RWPE2 (cell line): ENCODE measurements around the gene SLC6A18.

Experiments used
- ATAC-seq: fragments of 200-7000 bp; cut with Tn5 transposase; 3 replicates; pipeline ENCODE4 v1.9.1; 2021; ENCODE audit warnings: low read depth
- DNase-seq: peaks from one replicate; pipeline ENCODE4 v3.0.0-alpha.2; 2020; ENCODE audit warnings: low spot score
- H3K27ac ChIP-seq: fragments of 450-650 bp; 2 replicates; pipeline ENCODE4 v1.5.1; 2017; ENCODE audit warnings: mild to moderate bottlenecking; ENCODE audit not compliant: poor library complexity, severe bottlenecking
- H3K27me3 ChIP-seq: fragments of 250-450 bp; sonication (Bioruptor Pico); 2 replicates; pipeline ENCODE4 v1.5.1; 2021; ENCODE audit warnings: mild to moderate bottlenecking, moderate library complexity; ENCODE audit not compliant: insufficient read depth, poor library complexity, severe bottlenecking
- H3K36me3 ChIP-seq: fragments of 250-450 bp; sonication (Bioruptor Pico); 2 replicates; pipeline ENCODE4 v1.5.1; 2020; ENCODE audit warnings: low read depth, mild to moderate bottlenecking, moderate library complexity
- H3K4me1 ChIP-seq: fragments of 250-450 bp; sonication (Bioruptor Pico); 2 replicates; pipeline ENCODE4 v1.5.1; 2021; ENCODE audit warnings: mild to moderate bottlenecking, moderate library complexity; ENCODE audit not compliant: insufficient read depth, poor library complexity, severe bottlenecking
- H3K4me3 ChIP-seq: fragments of 250-450 bp; sonication (Bioruptor Pico); 2 replicates; pipeline ENCODE4 v1.5.1; 2021; ENCODE audit warnings: mild to moderate bottlenecking, moderate library complexity; ENCODE audit not compliant: severe bottlenecking
- H3K9me3 ChIP-seq: fragments of 250-450 bp; sonication (Bioruptor Pico); 2 replicates; pipeline ENCODE4 v1.5.1; 2021; ENCODE audit warnings: mild to moderate bottlenecking, moderate library complexity; ENCODE audit not compliant: severe bottlenecking
- TF ChIP-seq, protein P1 (sequence below): fragments of 450-650 bp; IDR thresholded peaks from one replicate; pipeline ENCODE4 v1.5.1; 2017; ENCODE audit warnings: mild to moderate bottlenecking, moderate library complexity; ENCODE audit not compliant: poor library complexity, severe bottlenecking

SLC6A18 gene

DNA sequence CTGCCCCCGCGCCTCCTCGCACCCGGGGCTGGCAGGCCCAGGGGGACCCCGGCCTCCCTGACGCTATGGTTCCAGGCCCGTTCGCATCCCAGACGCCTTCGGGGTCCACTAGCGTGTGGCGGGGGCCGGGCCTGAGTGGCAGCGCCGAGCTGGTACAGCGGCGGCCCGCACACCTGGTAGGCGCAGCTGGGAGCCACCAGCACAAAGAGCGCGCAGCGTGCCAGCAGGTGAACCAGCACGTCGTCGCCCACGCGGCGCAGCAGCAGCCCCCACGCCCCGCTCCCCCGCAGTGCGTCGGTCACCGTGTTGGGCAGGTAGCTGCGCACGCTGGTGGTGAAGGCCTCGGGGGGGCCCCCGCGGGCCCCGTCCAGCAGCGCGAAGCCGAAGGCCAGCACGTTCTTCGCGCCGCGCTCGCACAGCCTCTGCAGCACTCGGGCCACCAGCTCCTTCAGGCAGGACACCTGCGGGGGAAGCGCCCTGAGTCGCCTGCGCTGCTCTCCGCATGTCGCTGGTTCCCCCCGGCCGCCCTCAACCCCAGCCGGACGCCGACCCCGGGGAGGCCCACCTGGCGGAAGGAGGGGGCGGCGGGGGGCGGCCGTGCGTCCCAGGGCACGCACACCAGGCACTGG, 69.1 kb downstream of the SLC6A18 start:
- H3K9me3 ChIP-seq: no peaks in the 10 kb centered on the region
- peak; percentile 68 for DNase-seq
- no peak overlapping the region for H3K27ac ChIP-seq
- peak overlapping the region; percentile 35 for H3K4me3 ChIP-seq
- no peaks in the 10 kb centered on the region for H3K27me3 ChIP-seq
- no peaks in the 10 kb centered on the region for H3K4me1 ChIP-seq
- H3K36me3 ChIP-seq: no peaks in the 10 kb centered on the region
- TF ChIP-seq, protein P1, sequence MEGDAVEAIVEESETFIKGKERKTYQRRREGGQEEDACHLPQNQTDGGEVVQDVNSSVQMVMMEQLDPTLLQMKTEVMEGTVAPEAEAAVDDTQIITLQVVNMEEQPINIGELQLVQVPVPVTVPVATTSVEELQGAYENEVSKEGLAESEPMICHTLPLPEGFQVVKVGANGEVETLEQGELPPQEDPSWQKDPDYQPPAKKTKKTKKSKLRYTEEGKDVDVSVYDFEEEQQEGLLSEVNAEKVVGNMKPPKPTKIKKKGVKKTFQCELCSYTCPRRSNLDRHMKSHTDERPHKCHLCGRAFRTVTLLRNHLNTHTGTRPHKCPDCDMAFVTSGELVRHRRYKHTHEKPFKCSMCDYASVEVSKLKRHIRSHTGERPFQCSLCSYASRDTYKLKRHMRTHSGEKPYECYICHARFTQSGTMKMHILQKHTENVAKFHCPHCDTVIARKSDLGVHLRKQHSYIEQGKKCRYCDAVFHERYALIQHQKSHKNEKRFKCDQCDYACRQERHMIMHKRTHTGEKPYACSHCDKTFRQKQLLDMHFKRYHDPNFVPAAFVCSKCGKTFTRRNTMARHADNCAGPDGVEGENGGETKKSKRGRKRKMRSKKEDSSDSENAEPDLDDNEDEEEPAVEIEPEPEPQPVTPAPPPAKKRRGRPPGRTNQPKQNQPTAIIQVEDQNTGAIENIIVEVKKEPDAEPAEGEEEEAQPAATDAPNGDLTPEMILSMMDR: peak; percentile 10
- ATAC-seq: peak; percentile 17; the same call in 1 of the 3 replicates

DNA sequence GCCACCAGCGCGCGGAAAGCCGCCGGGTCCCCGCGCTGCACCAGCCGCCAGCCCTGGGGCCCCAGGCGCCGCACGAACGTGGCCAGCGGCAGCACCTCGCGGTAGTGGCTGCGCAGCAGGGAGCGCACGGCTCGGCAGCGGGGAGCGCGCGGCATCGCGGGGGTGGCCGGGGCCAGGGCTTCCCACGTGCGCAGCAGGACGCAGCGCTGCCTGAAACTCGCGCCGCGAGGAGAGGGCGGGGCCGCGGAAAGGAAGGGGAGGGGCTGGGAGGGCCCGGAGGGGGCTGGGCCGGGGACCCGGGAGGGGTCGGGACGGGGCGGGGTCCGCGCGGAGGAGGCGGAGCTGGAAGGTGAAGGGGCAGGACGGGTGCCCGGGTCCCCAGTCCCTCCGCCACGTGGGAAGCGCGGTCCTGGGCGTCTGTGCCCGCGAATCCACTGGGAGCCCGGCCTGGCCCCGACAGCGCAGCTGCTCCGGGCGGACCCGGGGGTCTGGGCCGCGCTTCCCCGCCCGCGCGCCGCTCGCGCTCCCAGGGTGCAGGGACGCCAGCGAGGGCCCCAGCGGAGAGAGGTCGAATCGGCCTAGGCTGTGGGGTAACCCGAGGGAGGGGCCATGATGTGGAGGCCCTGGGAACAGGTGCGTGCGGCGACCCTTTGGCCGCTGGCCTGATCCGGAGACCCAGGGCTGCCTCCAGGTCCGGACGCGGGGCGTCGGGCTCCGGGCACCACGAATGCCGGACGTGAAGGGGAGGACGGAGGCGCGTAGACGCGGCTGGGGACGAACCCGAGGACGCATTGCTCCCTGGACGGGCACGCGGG, 69.9 kb downstream of the SLC6A18 start, which contains the start of gene TERT:
Gene TERT, minus strand, starts transcription at position 234 of the 815 bp plus-strand sequence. Its CDS starts 79 bp downstream, at position 155.
- DNase-seq: peak; percentile 75
- H3K4me1 ChIP-seq: no peaks in the 10 kb centered on the region

DNA sequence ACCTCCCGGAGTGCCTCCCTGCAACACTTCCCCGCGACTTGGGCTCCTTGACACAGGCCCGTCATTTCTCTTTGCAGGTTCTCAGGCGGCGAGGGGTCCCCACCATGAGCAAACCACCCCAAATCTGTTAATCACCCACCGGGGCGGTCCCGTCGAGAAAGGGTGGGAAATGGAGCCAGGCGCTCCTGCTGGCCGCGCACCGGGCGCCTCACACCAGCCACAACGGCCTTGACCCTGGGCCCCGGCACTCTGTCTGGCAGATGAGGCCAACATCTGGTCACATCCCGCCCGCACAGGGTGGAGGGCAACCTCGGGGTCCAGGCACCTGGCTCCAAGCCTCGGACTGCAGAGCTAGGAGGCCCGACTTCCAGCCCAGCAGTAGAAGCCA, 70.5 kb downstream of the SLC6A18 start:
- Histone ChIP-seq H3K36me3 (no peaks in the 10 kb centered on the region), H3K9me3 (no peaks in the 10 kb centered on the region), H3K4me1 (no peaks in the 10 kb centered on the region), H3K27me3 (no peaks in the 10 kb centered on the region), H3K27ac (no peak overlapping the region), H3K4me3 (no peak overlapping the region)
- ATAC-seq: no peak
- TF ChIP-seq, protein P1: no peak
- peak; percentile 70 for DNase-seq

More for the DNA sequence above, 69.9 kb downstream of the SLC6A18 start, which contains the start of gene TERT:
- Histone ChIP-seq H3K36me3 (no peaks in the 10 kb centered on the region), H3K27ac (no peak within 1 kb of the TSS), H3K4me3 (peak within 1 kb of the TSS; percentile 35), H3K27me3 (no peaks in the 10 kb centered on the region), H3K9me3 (no peaks in the 10 kb centered on the region)
- TF ChIP-seq, protein P1: no peak
- ATAC-seq: peak; percentile 67
